ENCODE measurements around the gene SERINC5.

The SERINC5 gene

GRCh38 chr5:80140496-80140895 lies 115.4 kb downstream of the SERINC5 start:
- ATAC-seq: no peak
- TF ChIP-seq, protein P1, sequence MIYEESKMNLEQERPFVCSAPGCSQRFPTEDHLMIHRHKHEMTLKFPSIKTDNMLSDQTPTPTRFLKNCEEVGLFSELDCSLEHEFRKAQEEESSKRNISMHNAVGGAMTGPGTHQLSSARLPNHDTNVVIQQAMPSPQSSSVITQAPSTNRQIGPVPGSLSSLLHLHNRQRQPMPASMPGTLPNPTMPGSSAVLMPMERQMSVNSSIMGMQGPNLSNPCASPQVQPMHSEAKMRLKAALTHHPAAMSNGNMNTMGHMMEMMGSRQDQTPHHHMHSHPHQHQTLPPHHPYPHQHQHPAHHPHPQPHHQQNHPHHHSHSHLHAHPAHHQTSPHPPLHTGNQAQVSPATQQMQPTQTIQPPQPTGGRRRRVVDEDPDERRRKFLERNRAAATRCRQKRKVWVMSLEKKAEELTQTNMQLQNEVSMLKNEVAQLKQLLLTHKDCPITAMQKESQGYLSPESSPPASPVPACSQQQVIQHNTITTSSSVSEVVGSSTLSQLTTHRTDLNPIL (CRISPR knock-in tag; IDR thresholded peaks at IDR 0.05; ENCODE audit: low read depth): no peak
- TF ChIP-seq CSDC2 (CRISPR knock-in tag; IDR thresholded peaks at IDR 0.05) (no peak), ZNF8 (CRISPR knock-in tag; IDR thresholded peaks at IDR 0.05) (no peak), RARB (CRISPR knock-in tag; IDR thresholded peaks at IDR 0.05) (no peak), ZFP30 (CRISPR knock-in tag; IDR thresholded peaks at IDR 0.05) (no peak), ISL1 (CRISPR knock-in tag; IDR thresholded peaks at IDR 0.05) (no peak), ZNF565 (CRISPR knock-in tag; conservative IDR thresholded peaks at IDR 0.05; ENCODE audit: low read depth) (no peak), BACH2 (CRISPR knock-in tag; IDR thresholded peaks at IDR 0.05; ENCODE audit: borderline replicate concordance) (no peak), GLIS3 (CRISPR knock-in tag; IDR thresholded peaks at IDR 0.05) (no peak), TCF4 (CRISPR knock-in tag; IDR thresholded peaks at IDR 0.05; ENCODE audit: borderline replicate concordance) (no peak), SNAI2 (CRISPR knock-in tag; IDR thresholded peaks at IDR 0.05) (no peak), ZFP3 (CRISPR knock-in tag; IDR thresholded peaks at IDR 0.05) (no peak), POU6F1 (CRISPR knock-in tag; IDR thresholded peaks at IDR 0.05; ENCODE audit: borderline replicate concordance, low read depth) (no peak), ARNTL (CRISPR knock-in tag; IDR thresholded peaks at IDR 0.05; ENCODE audit: borderline replicate concordance, low read depth) (no peak)
- TF ChIP-seq, protein P2, sequence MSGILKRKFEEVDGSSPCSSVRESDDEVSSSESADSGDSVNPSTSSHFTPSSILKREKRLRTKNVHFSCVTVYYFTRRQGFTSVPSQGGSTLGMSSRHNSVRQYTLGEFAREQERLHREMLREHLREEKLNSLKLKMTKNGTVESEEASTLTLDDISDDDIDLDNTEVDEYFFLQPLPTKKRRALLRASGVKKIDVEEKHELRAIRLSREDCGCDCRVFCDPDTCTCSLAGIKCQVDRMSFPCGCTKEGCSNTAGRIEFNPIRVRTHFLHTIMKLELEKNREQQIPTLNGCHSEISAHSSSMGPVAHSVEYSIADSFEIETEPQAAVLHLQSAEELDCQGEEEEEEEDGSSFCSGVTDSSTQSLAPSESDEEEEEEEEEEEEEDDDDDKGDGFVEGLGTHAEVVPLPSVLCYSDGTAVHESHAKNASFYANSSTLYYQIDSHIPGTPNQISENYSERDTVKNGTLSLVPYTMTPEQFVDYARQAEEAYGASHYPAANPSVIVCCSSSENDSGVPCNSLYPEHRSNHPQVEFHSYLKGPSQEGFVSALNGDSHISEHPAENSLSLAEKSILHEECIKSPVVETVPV (CRISPR knock-in tag; IDR thresholded peaks at IDR 0.05): no peak
- TF ChIP-seq, protein P3, sequence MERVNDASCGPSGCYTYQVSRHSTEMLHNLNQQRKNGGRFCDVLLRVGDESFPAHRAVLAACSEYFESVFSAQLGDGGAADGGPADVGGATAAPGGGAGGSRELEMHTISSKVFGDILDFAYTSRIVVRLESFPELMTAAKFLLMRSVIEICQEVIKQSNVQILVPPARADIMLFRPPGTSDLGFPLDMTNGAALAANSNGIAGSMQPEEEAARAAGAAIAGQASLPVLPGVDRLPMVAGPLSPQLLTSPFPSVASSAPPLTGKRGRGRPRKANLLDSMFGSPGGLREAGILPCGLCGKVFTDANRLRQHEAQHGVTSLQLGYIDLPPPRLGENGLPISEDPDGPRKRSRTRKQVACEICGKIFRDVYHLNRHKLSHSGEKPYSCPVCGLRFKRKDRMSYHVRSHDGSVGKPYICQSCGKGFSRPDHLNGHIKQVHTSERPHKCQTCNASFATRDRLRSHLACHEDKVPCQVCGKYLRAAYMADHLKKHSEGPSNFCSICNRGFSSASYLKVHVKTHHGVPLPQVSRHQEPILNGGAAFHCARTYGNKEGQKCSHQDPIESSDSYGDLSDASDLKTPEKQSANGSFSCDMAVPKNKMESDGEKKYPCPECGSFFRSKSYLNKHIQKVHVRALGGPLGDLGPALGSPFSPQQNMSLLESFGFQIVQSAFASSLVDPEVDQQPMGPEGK (CRISPR knock-in tag; IDR thresholded peaks at IDR 0.05; ENCODE audit: borderline replicate concordance): no peak

DNA sequence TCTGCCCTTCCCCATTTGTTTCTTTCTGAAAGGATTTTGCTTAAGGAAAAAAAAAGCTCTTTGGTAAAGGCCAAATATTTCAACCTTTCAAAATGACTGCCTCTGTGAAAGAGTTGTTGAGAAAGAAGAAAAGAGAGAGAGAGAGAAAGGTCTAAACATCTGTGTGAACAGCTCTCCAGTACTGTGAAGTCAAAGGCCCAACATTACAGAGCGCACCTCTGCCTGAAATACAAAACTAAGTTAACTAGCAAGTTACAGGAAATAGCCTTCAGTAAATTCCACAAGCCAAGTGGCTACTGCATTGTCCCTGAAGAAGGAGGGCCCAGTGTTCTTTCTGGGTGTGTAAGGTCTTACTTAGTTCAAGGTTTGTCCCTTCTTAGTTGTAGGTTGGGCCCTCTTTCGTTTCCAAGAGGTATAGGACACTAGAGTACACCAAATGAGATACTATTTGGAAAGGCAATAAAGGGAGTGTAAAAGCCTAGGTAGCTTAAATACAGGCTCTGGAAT lies 116.3 kb downstream of the SERINC5 start:
- TF ChIP-seq, protein P4, sequence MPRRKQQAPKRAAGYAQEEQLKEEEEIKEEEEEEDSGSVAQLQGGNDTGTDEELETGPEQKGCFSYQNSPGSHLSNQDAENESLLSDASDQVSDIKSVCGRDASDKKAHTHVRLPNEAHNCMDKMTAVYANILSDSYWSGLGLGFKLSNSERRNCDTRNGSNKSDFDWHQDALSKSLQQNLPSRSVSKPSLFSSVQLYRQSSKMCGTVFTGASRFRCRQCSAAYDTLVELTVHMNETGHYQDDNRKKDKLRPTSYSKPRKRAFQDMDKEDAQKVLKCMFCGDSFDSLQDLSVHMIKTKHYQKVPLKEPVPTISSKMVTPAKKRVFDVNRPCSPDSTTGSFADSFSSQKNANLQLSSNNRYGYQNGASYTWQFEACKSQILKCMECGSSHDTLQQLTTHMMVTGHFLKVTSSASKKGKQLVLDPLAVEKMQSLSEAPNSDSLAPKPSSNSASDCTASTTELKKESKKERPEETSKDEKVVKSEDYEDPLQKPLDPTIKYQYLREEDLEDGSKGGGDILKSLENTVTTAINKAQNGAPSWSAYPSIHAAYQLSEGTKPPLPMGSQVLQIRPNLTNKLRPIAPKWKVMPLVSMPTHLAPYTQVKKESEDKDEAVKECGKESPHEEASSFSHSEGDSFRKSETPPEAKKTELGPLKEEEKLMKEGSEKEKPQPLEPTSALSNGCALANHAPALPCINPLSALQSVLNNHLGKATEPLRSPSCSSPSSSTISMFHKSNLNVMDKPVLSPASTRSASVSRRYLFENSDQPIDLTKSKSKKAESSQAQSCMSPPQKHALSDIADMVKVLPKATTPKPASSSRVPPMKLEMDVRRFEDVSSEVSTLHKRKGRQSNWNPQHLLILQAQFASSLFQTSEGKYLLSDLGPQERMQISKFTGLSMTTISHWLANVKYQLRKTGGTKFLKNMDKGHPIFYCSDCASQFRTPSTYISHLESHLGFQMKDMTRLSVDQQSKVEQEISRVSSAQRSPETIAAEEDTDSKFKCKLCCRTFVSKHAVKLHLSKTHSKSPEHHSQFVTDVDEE (CRISPR knock-in tag; IDR thresholded peaks at IDR 0.05): no peak
- TF ChIP-seq OSR1 (CRISPR knock-in tag; IDR thresholded peaks at IDR 0.05) (no peak), RARB (CRISPR knock-in tag; IDR thresholded peaks at IDR 0.05) (no peak), ZFP30 (CRISPR knock-in tag; IDR thresholded peaks at IDR 0.05) (no peak), ZNF8 (CRISPR knock-in tag; IDR thresholded peaks at IDR 0.05) (no peak), ESRRG (CRISPR knock-in tag; IDR thresholded peaks at IDR 0.05) (no peak), ZNF565 (CRISPR knock-in tag; conservative IDR thresholded peaks at IDR 0.05; ENCODE audit: low read depth) (no peak), TCF4 (CRISPR knock-in tag; IDR thresholded peaks at IDR 0.05; ENCODE audit: borderline replicate concordance) (no peak), ZFP3 (CRISPR knock-in tag; IDR thresholded peaks at IDR 0.05) (no peak), PPARA (CRISPR knock-in tag; IDR thresholded peaks at IDR 0.05; ENCODE audit: borderline replicate concordance) (no peak)
- TF ChIP-seq, protein P2 (CRISPR knock-in tag; IDR thresholded peaks at IDR 0.05): no peak
- ATAC-seq: no peak

Measured in SK-N-SH treated with all-trans-retinoic acid at 6 μM for 48 hours (cell line).